ENCODE data around the gene VPS26A. TPM values are rescaled to one million over a fixed set of nuclear protein-coding genes. Genes with fewer than 3 reads are reported as not detected.

Gene VPS26A
- total and polyA plus RNA-seq, 12 donors, result 15.6 to 65.2 (median 31.5) TPM

DNA sequence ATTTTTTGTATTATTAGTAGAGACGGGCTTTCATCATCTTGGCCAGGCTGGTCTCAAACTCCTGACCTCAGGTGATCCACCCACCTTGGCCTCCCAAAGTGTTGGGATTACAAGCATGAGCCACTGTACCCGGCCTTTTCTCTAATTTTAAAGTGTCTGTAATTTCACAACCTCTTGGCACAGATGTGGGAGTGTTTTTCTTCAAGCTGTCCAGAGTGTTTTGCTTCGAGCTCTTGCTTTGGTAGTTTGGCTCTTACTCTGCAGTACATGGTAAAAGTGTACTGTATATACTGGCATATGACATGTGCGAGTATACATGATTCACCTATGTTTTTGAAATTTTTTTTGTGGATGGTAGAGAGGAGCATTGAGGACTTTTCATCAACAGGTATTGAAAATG is 26.2 kb upstream of the VPS26A start:
- no peaks in the 10 kb centered on the region for H3K27me3 ChIP-seq
- H3K4me1 ChIP-seq (replicated peaks in 1 of 2), result peaks cover 0 to 4% of the 10 kb centered on the region in 2 donors
- TF ChIP-seq, protein P1, sequence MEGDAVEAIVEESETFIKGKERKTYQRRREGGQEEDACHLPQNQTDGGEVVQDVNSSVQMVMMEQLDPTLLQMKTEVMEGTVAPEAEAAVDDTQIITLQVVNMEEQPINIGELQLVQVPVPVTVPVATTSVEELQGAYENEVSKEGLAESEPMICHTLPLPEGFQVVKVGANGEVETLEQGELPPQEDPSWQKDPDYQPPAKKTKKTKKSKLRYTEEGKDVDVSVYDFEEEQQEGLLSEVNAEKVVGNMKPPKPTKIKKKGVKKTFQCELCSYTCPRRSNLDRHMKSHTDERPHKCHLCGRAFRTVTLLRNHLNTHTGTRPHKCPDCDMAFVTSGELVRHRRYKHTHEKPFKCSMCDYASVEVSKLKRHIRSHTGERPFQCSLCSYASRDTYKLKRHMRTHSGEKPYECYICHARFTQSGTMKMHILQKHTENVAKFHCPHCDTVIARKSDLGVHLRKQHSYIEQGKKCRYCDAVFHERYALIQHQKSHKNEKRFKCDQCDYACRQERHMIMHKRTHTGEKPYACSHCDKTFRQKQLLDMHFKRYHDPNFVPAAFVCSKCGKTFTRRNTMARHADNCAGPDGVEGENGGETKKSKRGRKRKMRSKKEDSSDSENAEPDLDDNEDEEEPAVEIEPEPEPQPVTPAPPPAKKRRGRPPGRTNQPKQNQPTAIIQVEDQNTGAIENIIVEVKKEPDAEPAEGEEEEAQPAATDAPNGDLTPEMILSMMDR (IDR thresholded peaks at IDR 0.05), result no peak
- TF ChIP-seq POLR2A (IDR thresholded peaks at IDR 0.05), result no peak
- no peak for DNase-seq
- intact Hi-C loops (cut with DNase I), result loop anchor here (10.0 kb wide), 2 partner anchors 93 to 103 kb away; no protein-coding TSS in a partner anchor
- H3K9me3 ChIP-seq (replicated peaks in 1 of 3), result no peaks in the 10 kb centered on the region
- no peaks in the 10 kb centered on the region for H3K36me3 ChIP-seq (replicated peaks in 1 of 2)
- 76 to 86% (median 79%) methylated on average over 4 of the region's 4 CpGs for WGBS, 4 donors
- H3K4me3 ChIP-seq, result no peak overlapping the region
- no peak overlapping the region for H3K27ac ChIP-seq

DNA sequence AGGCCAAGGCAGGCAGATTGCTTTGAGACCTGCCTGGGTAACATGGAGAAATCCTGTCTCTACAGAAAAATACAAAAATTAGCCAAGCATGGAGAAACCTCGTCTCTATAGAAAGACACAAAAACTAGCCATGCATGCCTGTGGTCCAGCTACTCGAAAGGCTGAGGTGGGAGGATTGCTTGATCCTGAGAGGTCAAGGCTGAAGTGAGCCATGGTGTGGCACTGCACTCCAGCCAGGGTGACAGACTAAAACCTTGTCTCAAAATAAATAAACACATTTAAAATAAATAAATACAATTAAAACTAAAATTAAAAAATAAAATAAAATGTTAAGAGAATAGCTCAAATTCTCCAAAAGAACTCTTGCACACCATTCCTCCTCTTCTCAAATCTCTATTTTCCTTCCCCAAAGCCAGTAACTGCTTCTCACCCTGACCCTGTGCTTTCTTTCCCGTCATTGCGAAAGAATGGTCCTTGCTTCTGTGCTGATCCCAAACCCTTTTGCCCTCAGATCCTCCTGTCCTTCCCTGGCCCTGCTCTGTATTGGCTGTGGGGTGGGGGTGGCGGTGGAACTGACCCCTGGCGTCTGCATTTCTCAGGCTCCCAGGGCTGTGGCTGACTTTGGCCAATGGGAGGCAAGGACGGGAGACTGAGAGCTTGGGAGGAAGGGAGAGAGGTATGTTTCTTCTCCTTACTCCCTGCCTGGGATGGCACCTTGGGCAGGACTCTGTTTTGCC is 23.7 kb upstream of the VPS26A start:
- H3K36me3 ChIP-seq (replicated peaks in 1 of 2), result no peaks in the 10 kb centered on the region
- intact Hi-C loops (cut with DNase I), result no loop called here
- TF ChIP-seq POLR2A (IDR thresholded peaks at IDR 0.05), result no peak
- TF ChIP-seq, protein P1 (IDR thresholded peaks at IDR 0.05), result no peak
- no peaks in the 10 kb centered on the region for H3K27me3 ChIP-seq
- 49 to 62% (median 53%) methylated on average over 7 of the region's 7 CpGs for WGBS, 4 donors
- no peaks in the 10 kb centered on the region for H3K4me1 ChIP-seq (replicated peaks in 1 of 2)
- no peak overlapping the region for H3K4me3 ChIP-seq
- H3K9me3 ChIP-seq (replicated peaks in 1 of 3), result no peaks in the 10 kb centered on the region
- H3K27ac ChIP-seq, result no peak overlapping the region
- peak in 1 of 7 donors; percentile 50 for DNase-seq

DNA sequence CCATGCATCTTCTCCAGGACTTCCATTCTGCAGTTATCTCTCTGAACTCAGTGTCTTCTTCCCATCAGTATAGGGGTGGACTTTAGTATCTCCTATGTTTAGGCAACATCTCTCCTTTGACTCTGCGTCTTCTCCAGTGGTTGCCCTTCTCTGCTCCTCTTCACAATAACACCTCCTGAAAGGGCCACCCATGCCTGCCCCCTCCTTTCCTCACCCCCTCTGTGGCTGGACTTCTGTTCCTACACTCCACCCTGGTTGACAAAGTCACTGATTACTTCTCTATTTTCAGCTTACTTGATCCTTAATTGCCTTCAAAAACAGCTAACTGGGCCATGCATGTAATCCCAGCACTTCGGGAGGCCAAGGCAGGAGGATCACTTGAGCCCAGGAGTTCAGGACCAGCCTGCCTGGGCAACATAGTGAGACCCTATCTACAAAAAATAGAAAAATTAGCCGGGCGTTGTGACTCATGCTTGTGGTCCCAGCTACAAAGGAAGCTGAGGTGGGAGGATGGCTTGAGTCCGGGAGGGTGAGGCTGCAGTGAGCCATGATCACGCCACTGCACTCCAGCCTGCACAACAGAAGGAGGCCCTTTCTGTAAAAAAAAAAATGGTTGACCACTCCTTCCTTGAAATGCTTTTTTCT is 22.4 kb upstream of the VPS26A start:
- 68 to 89% (median 78%) methylated on average over 6 of the region's 6 CpGs for WGBS, 4 donors
- H3K27ac ChIP-seq, result no peak overlapping the region

DNA sequence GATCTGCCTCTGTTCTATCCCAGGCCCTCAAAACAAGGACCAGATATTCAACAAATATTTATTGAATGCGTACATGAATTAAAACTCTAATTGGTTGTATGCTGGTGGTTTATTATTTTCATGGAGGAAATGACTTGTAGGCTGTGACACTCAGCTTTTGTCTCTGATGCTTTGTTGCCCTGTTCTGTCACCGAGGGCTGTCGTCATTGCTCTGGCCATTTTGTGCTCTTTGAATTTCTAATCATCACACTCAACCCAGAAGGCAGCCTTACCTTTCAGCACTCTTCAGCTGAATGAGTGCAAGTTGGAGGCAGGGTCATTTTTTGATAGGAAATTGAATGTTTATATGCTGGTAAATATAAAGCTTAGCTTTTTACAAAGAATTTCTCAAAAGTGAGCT is 21.5 kb upstream of the VPS26A start:
- Histone ChIP-seq H3K27me3 (no peaks in the 10 kb centered on the region), H3K27ac (no peak overlapping the region), H3K4me1 (replicated peaks in 1 of 2) (no peaks in the 10 kb centered on the region), H3K9me3 (replicated peaks in 1 of 3) (no peaks in the 10 kb centered on the region), H3K36me3 (replicated peaks in 1 of 2) (no peaks in the 10 kb centered on the region), H3K4me3 (no peak overlapping the region)
- DNase-seq, result peak in 1 of 7 donors; percentile 5
- TF ChIP-seq, protein P1 (IDR thresholded peaks at IDR 0.05), result no peak
- TF ChIP-seq POLR2A (IDR thresholded peaks at IDR 0.05), result no peak
- WGBS, 4 donors, result 79 to 93% (median 82%) methylated on average over 3 of the region's 3 CpGs
- intact Hi-C loops (cut with DNase I), result no loop called here

More for the DNA sequence above, 22.4 kb upstream of the VPS26A start:
- intact Hi-C loops (cut with DNase I), result no loop called here
- no peak for TF ChIP-seq POLR2A (IDR thresholded peaks at IDR 0.05)
- TF ChIP-seq, protein P1 (IDR thresholded peaks at IDR 0.05), result no peak
- Histone ChIP-seq H3K9me3 (replicated peaks in 1 of 3) (no peaks in the 10 kb centered on the region), H3K4me3 (no peak overlapping the region), H3K36me3 (replicated peaks in 1 of 2) (no peaks in the 10 kb centered on the region), H3K27me3 (no peaks in the 10 kb centered on the region), H3K4me1 (replicated peaks in 1 of 2) (no peaks in the 10 kb centered on the region)
- peak in 1 of 7 donors; percentile 46 for DNase-seq

Measured in adrenal gland (tissue), 12 donors.